GM12891 (cell line): ENCODE results near the gene FAM3A.

Source experiments
- PAX5 ChIP-seq: IDR thresholded peaks from 2 replicates; pipeline ENCODE4 v1.6.1; 2011; ENCODE audit warnings: low read length, moderate library complexity, mild to moderate bottlenecking; ENCODE audit not compliant: insufficient read depth, severe bottlenecking
- POLR2A ChIP-seq: IDR thresholded peaks from 2 replicates; pipeline ENCODE4 v1.6.1; 2011; ENCODE audit warnings: low read depth, low read length, control low read depth
- POLR2AphosphoS5 ChIP-seq: IDR thresholded peaks from 2 replicates; pipeline ENCODE4 v1.6.1; 2011; ENCODE audit warnings: low read depth, low read length, control low read depth
- POU2F2 ChIP-seq: IDR thresholded peaks from 2 replicates; pipeline ENCODE4 v1.6.1; 2011; ENCODE audit warnings: low read depth, mild to moderate bottlenecking, control low read depth, low read length, moderate library complexity
- TAF1 ChIP-seq: IDR thresholded peaks from 2 replicates; pipeline ENCODE4 v1.6.1; 2011; ENCODE audit warnings: low read depth, low read length, control low read depth

- TF ChIP-seq POLR2A = no peak
- TF ChIP-seq POU2F2 = no peak
- no peak for TF ChIP-seq TAF1
- no peak for TF ChIP-seq PAX5
- TF ChIP-seq POLR2AphosphoS5 = no peak
These were observed 9.8 kb upstream of the FAM3A start for GRCh38 chrX:154525606-154526490.
